PC-9 (cell line): Measurements from ENCODE around the gene CORIN. TPM values are rescaled to one million over a fixed set of nuclear protein-coding genes. Genes with fewer than 3 reads are reported as not detected.

Experiments used
- BruUV-seq: library from RNA; stranded (reverse); fragments of 400-500 nt; replicated peaks from 2 replicates; lab custom pipeline; 2021; lab: Mats Ljungman, UMichigan
- CTCF ChIA-PET: fragments of 300-600 bp; sonication (Branson Sonifier 250); formaldehyde crosslinking; loops from one replicate; lab custom pipeline; 2022; ENCODE audit warnings: antibody characterized with exemption; lab: Charles Lee
- POLR2A ChIA-PET: fragments of 300-600 bp; sonication (Branson Sonifier 250); formaldehyde crosslinking; loops from one replicate; lab custom pipeline; 2022; ENCODE audit warnings: antibody characterized with exemption; ENCODE audit not compliant: unreplicated experiment; lab: Charles Lee
- DNase-seq, 2 experiments: peaks; one replicate each; pipeline versions ENCODE4 v3.0.0 to v3.0.0-alpha.2; 2015 to 2022; ENCODE audit warnings: mixed read lengths in 1 of 2
- H2AFZ ChIP-seq: fragments of 200-600 bp; sonication (generic); 2 replicates; pipeline ENCODE4 v1.8.1; 2017; ENCODE audit warnings: antibody characterized with exemption
- H3F3A ChIP-seq: fragments of 200-600 bp; sonication (generic); 2 replicates; pipeline ENCODE4 v1.8.1; 2017; ENCODE audit warnings: antibody characterized with exemption, mild to moderate bottlenecking, low read depth; ENCODE audit not compliant: insufficient read depth
- H3K27ac ChIP-seq: fragments of 200-600 bp; sonication (generic); 2 replicates; pipeline ENCODE4 v1.6.1; 2016; ENCODE audit warnings: mixed run types
- H3K27me3 ChIP-seq: fragments of 200-600 bp; sonication (generic); 2 replicates; pipeline ENCODE4 v1.6.1; 2016; ENCODE audit warnings: low read depth, mixed run types; ENCODE audit not compliant: insufficient read depth
- H3K36me3 ChIP-seq: fragments of 200-600 bp; sonication (generic); 2 replicates; pipeline ENCODE4 v1.6.1; 2016; ENCODE audit warnings: low read depth, mixed run types
- H3K4me1 ChIP-seq: fragments of 200-600 bp; sonication (generic); replicated peaks from 2 replicates; pipeline ENCODE4 v1.6.1; 2016; ENCODE audit warnings: mixed run types; ENCODE audit not compliant: insufficient read depth
- H3K4me2 ChIP-seq: fragments of 200-600 bp; sonication (generic); 2 replicates; pipeline ENCODE4 v1.6.1; 2017; ENCODE audit warnings: mixed run types
- H3K4me3 ChIP-seq: fragments of 200-600 bp; sonication (generic); 2 replicates; pipeline ENCODE4 v1.6.1; 2016; ENCODE audit warnings: mixed run types
- H3K79me2 ChIP-seq: fragments of 200-600 bp; sonication (generic); 2 replicates; pipeline ENCODE4 v1.6.1; 2017; ENCODE audit warnings: low read depth, mixed run types
- H3K9me2 ChIP-seq: fragments of 200-600 bp; sonication (generic); 2 replicates; pipeline ENCODE4 v1.8.1; 2017; ENCODE audit warnings: mild to moderate bottlenecking; ENCODE audit not compliant: insufficient read depth
- H3K9me3 ChIP-seq: fragments of 200-600 bp; sonication (generic); 2 replicates; pipeline ENCODE4 v1.8.1; 2016; ENCODE audit warnings: low read depth; ENCODE audit not compliant: insufficient read depth
- H4K20me1 ChIP-seq: fragments of 200-600 bp; sonication (generic); 2 replicates; pipeline ENCODE4 v1.8.1; 2017; ENCODE audit not compliant: insufficient read depth
- EZH2 ChIP-seq: fragments of 200-600 bp; sonication (generic); IDR thresholded peaks from 2 replicates; pipeline ENCODE4 v1.8.0; 2017; ENCODE audit warnings: antibody characterized with exemption, low read depth
- intact Hi-C: fragments of 100-400 bp; cut with micrococcal nuclease; formaldehyde crosslinking; loops from one replicate; pipeline ENCODE4 v1.10.0; 2022; ENCODE audit not compliant: unreplicated experiment
- total RNA-seq: library from RNA; stranded (reverse); gene quantifications from 2 replicates; pipeline ENCODE4 v1.2.3, GENCODE V29; 2021
- TF ChIP-seq, protein P1 (sequence below): fragments of 200-600 bp; sonication (generic); conservative IDR thresholded peaks from 2 replicates; pipeline ENCODE4 v1.6.1; 2017; ENCODE audit warnings: mixed run types, antibody characterized with exemption, mild to moderate bottlenecking, moderate library complexity

CORIN gene
- total RNA-seq, 1 experiment from 2014 or later, result not detected

DNA sequence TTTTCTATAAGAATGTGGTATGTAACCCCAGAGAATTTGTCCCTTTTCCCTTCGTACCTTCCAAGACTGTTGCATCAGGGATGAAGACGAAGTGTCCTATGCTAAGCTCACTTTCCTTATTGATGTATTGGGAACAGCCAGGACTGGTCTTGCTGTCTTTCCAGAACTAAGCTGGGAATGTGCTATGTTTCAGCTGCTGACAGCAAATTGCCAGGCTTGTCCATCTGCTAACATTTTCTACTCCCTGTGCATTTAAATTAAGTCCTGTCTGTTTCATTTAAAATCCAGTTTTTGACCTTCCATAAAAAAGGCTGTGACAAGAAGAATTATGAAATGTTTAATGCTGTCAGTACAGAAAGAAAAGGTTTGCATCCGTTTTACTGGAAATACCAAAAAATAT, 264.9 kb downstream of the CORIN start:
- no peaks in the 10 kb centered on the region for H3K9me2 ChIP-seq
- no peaks in the 10 kb centered on the region for H3F3A ChIP-seq
- no peak overlapping the region for H2AFZ ChIP-seq
- no peak overlapping the region for H3K4me2 ChIP-seq
- intact Hi-C loops, result no loop called here
- H3K36me3 ChIP-seq, result peaks cover 20% of the 10 kb centered on the region; the same call in 1 of the 2 replicates
- no TSS peak for BruUV-seq
- no peaks in the 10 kb centered on the region for H3K27me3 ChIP-seq
- no peak for TF ChIP-seq EZH2
- TF ChIP-seq, protein P1, sequence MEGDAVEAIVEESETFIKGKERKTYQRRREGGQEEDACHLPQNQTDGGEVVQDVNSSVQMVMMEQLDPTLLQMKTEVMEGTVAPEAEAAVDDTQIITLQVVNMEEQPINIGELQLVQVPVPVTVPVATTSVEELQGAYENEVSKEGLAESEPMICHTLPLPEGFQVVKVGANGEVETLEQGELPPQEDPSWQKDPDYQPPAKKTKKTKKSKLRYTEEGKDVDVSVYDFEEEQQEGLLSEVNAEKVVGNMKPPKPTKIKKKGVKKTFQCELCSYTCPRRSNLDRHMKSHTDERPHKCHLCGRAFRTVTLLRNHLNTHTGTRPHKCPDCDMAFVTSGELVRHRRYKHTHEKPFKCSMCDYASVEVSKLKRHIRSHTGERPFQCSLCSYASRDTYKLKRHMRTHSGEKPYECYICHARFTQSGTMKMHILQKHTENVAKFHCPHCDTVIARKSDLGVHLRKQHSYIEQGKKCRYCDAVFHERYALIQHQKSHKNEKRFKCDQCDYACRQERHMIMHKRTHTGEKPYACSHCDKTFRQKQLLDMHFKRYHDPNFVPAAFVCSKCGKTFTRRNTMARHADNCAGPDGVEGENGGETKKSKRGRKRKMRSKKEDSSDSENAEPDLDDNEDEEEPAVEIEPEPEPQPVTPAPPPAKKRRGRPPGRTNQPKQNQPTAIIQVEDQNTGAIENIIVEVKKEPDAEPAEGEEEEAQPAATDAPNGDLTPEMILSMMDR, result no peak
- no peaks in the 10 kb centered on the region for H3K9me3 ChIP-seq
- H3K79me2 ChIP-seq, result no peaks in the 10 kb centered on the region
- no peaks in the 10 kb centered on the region for H4K20me1 ChIP-seq
- ChIA-PET POLR2A (no interaction called here), CTCF (no interaction called here)
- no peak overlapping the region for H3K4me3 ChIP-seq
- H3K27ac ChIP-seq, result no peak overlapping the region
- no peak for DNase-seq
- peaks cover 3% of the 10 kb centered on the region for H3K4me1 ChIP-seq

DNA sequence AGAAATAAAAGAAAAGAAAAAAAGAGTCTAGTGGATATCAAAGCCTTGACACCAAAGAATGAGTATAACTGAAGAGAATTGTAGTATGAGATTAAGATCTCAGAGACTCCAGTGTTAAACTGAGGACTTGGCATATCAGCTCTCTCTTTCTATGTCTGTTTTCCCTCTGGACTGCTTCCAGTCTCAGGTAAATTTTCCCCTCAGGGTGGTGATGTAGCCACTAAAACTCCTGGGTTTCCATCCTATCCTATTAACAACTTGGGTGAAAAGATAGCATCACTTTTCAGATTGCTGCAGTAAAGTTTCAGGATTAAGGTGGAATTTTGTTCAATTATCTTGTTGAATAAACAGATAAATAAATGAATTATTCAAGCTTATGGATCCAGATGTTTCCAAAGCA, 267.1 kb downstream of the CORIN start:
- Histone ChIP-seq H3K27me3 (no peaks in the 10 kb centered on the region), H3K79me2 (no peaks in the 10 kb centered on the region), H2AFZ (no peak overlapping the region), H3K9me3 (no peaks in the 10 kb centered on the region), H3K36me3 (peaks cover 17% of the 10 kb centered on the region; the same call in 1 of the 2 replicates), H4K20me1 (no peaks in the 10 kb centered on the region), H3K4me3 (no peak overlapping the region), H3K9me2 (no peaks in the 10 kb centered on the region), H3F3A (no peaks in the 10 kb centered on the region), H3K4me2 (no peak overlapping the region), H3K27ac (no peak overlapping the region), H3K4me1 (peaks cover 25% of the 10 kb centered on the region)
- ChIA-PET CTCF (no interaction called here), POLR2A (no interaction called here)
- no peak for TF ChIP-seq EZH2
- TF ChIP-seq, protein P1, result no peak
- no TSS peak for BruUV-seq
- no peak for DNase-seq
- intact Hi-C loops, result no loop called here

DNA sequence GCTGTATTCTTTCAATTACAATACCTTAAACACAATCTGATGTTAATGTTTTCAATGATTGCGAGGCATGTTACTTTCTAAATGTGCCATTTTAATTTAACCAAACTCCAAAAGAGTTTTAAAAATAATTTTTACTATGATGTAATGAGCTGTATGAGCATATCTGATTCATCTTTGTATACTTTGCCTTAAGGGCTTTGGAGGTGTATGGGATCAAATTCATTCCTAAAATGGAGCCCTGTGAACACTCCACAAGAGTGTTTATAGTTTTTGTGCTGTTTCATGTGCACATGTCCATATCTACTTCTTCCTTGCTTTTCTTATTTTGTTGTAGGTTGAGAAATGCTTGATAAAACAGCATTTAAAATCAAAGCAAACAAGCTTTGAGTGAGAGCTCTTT, 270.4 kb downstream of the CORIN start:
- Histone ChIP-seq H3K9me3 (no peaks in the 10 kb centered on the region), H3K4me1 (peaks cover 46% of the 10 kb centered on the region), H2AFZ (peak overlapping the region; percentile 53), H3K79me2 (no peaks in the 10 kb centered on the region), H3K4me3 (no peak overlapping the region), H3F3A (peaks cover 8% of the 10 kb centered on the region; the same call in 1 of the 2 replicates), H3K9me2 (no peaks in the 10 kb centered on the region), H3K36me3 (peaks cover 17% of the 10 kb centered on the region; the same call in 1 of the 2 replicates), H4K20me1 (no peaks in the 10 kb centered on the region), H3K27me3 (no peaks in the 10 kb centered on the region), H3K4me2 (peak overlapping the region; percentile 28; the same call in 1 of the 2 replicates), H3K27ac (peak overlapping the region; percentile 62)
- ChIA-PET CTCF (no interaction called here), POLR2A (no interaction called here)
- TF ChIP-seq EZH2, result no peak
- peak in 1 of 2 experiments; percentile 36 for DNase-seq
- intact Hi-C loops, result no loop called here
- BruUV-seq, result no TSS peak

DNA sequence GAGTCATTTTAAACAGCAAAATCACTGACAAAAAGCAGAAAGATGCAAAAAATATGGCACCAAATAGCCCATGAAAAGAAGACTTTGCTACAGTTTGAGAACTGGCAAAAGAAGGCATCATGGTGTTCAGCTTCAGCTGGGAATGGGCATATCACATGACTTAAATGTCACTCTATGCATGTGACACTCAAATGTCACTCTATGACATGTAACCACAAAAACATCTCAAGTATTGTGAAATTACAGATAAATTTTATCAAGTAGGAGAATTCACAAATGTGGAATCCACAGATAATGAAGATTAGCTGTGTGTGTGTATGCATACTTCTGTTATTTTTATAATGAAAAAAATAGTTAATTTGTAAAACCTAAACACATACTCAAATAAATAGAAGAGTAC, 270.9 kb downstream of the CORIN start:
- H3K4me1 ChIP-seq, result peaks cover 46% of the 10 kb centered on the region
- H3K4me2 ChIP-seq, result peak overlapping the region; percentile 28; the same call in 1 of the 2 replicates
- H3K36me3 ChIP-seq, result peaks cover 17% of the 10 kb centered on the region; the same call in 1 of the 2 replicates
- no peaks in the 10 kb centered on the region for H3K9me3 ChIP-seq
- no peaks in the 10 kb centered on the region for H4K20me1 ChIP-seq
- BruUV-seq, result no TSS peak
- no peak for TF ChIP-seq EZH2
- TF ChIP-seq, protein P1, result no peak
- CTCF ChIA-PET, result no interaction called here
- H2AFZ ChIP-seq, result no peak overlapping the region
- intact Hi-C loops, result no loop called here
- POLR2A ChIA-PET, result no interaction called here
- peaks cover 8% of the 10 kb centered on the region; the same call in 1 of the 2 replicates for H3F3A ChIP-seq
- H3K4me3 ChIP-seq, result no peak overlapping the region
- no peaks in the 10 kb centered on the region for H3K9me2 ChIP-seq
- peak overlapping the region; percentile 62 for H3K27ac ChIP-seq
- no peaks in the 10 kb centered on the region for H3K27me3 ChIP-seq
- DNase-seq, result no peak
- no peaks in the 10 kb centered on the region for H3K79me2 ChIP-seq
